DMS53 (cell line): ENCODE measurements around the gene S100P.
A peak's percentile ranks its signal among the peaks of the same experiment; 100 is the strongest.

Source experiments
- DNase-seq: peaks from one replicate; lab custom pipeline; 2025; lab: John Stamatoyannopoulos, UW

The S100P gene

GRCh38 chr4:6697131-6697530 lies 3.5 kb downstream of the S100P start:
- no peak for DNase-seq

GRCh38 chr4:6699388-6699787 lies 5.7 kb downstream of the S100P start:
- DNase-seq: no peak

GRCh38 chr4:6699903-6700302 lies 6.2 kb downstream of the S100P start:
- no peak for DNase-seq

- peak; percentile 70 for DNase-seq
Observed at GRCh38 chr4:6701371-6701770, 7.7 kb downstream of the S100P start.

GRCh38 chr4:6702761-6703160 lies 9.1 kb downstream of the S100P start:
- no peak for DNase-seq

- no peak for DNase-seq
Observed at GRCh38 chr4:6703786-6704185, 10.1 kb downstream of the S100P start.

GRCh38 chr4:6705646-6706045 lies 12.0 kb downstream of the S100P start:
- no peak for DNase-seq

GRCh38 chr4:6706173-6706572 lies 12.5 kb downstream of the S100P start:
- no peak for DNase-seq

GRCh38 chr4:6709230-6710114 lies 15.8 kb downstream of the S100P start, which contains the start of gene MRFAP1L1:
Gene MRFAP1L1, minus strand, starts transcription at chr4:6709865. Its CDS starts 236 bp downstream, at chr4:6709629.
- peak; percentile 100 for DNase-seq

- DNase-seq: peak; percentile 72
Observed at GRCh38 chr4:6710282-6710681, 16.6 kb downstream of the S100P start.

GRCh38 chr4:6710996-6711395 lies 17.3 kb downstream of the S100P start:
- no peak for DNase-seq

GRCh38 chr4:6714954-6715353 lies 21.3 kb downstream of the S100P start:
- no peak for DNase-seq

GRCh38 chr4:6715704-6716017 lies 22.0 kb downstream of the S100P start:
- DNase-seq: no peak

- peak; percentile 99 for DNase-seq
Observed at GRCh38 chr4:6716018-6716911, 22.6 kb downstream of the S100P start, which contains the start of gene BLOC1S4. Gene BLOC1S4, plus strand, starts transcription at chr4:6716174. Its CDS starts 36 bp downstream, at chr4:6716210.

- peak; percentile 52 for DNase-seq
Observed at GRCh38 chr4:6716958-6717655, 23.4 kb downstream of the S100P start.

GRCh38 chr4:6718932-6719610 lies 25.4 kb downstream of the S100P start:
- DNase-seq: peak; percentile 34

GRCh38 chr4:6719611-6720179 lies 26.0 kb downstream of the S100P start:
- no peak for DNase-seq

- DNase-seq: peak; percentile 93
Observed at GRCh38 chr4:6720202-6720699, 26.6 kb downstream of the S100P start.

- DNase-seq: no peak
Observed at GRCh38 chr4:6721121-6721520, 27.4 kb downstream of the S100P start.

- no peak for DNase-seq
Observed at GRCh38 chr4:6722891-6723290, 29.2 kb downstream of the S100P start.

- DNase-seq: no peak
Observed at GRCh38 chr4:6723851-6724250, 30.2 kb downstream of the S100P start.
